Measurements from ENCODE around the gene TINAGL1. TPM values are rescaled to one million over a fixed set of nuclear protein-coding genes. Genes with fewer than 3 reads are reported as not detected.
A peak's percentile ranks its signal among the peaks of the same experiment; 100 is the strongest.

Gene TINAGL1
- total and polyA plus RNA-seq, 10 of the 15 experiments (the other 5 are each of a cell fraction or from before 2014, with no cell fraction given) = 0.20 to 0.49 (median 0.23) TPM; not detected in 7

DNA sequence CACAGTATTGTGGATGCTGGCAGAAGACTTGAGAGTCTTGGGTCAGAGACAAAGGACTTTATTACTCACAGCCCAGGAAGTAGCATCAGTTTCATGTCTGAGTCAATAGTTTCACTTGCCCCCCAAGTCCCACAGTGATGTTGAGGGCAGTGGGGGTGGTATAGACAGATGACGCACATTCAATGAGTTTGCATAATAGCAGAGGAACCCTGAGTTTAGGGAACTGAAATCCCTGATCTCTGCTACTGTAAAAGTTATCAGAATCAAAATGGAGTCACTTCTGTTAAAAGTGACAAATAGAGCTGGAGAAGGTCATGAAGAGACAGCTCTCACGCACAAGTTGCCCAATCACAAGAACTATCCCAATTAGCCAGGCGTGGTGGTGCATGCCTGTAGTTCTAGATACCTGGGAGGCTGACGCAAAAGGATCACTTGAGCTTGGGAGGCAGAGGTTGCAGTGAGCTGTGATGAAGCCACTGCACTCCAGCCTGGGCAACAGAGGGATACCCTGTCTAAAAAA, 29.7 kb downstream of the TINAGL1 start (continued):
- TF ChIP-seq SRF (IDR thresholded peaks at IDR 0.05; ENCODE audit: low read depth in 2 of 2, low read length in 2 of 2) = 0 out of 4 replicates have a peak, but pooled peaks of 1 of the 2 experiments have one; percentile 15
- peak; percentile 91 for TF ChIP-seq EED (IDR thresholded peaks at IDR 0.05; ENCODE audit: low read depth)
- 0 out of 2 replicates have a peak, but pooled peaks have one; percentile 35 for TF ChIP-seq CBFB (IDR thresholded peaks at IDR 0.05; ENCODE audit: low read depth)
- peak; percentile 96 for TF ChIP-seq CREM (IDR thresholded peaks at IDR 0.05; ENCODE audit: low read depth)
- peak; percentile 57; the same call in 1 of the 2 replicates for TF ChIP-seq TCF3 (IDR thresholded peaks at IDR 0.05; ENCODE audit: borderline replicate concordance, insufficient read depth, low read depth, low read length)
- TF ChIP-seq RBBP5 (conservative IDR thresholded peaks at IDR 0.05) = no peak
- TF ChIP-seq, protein P1, sequence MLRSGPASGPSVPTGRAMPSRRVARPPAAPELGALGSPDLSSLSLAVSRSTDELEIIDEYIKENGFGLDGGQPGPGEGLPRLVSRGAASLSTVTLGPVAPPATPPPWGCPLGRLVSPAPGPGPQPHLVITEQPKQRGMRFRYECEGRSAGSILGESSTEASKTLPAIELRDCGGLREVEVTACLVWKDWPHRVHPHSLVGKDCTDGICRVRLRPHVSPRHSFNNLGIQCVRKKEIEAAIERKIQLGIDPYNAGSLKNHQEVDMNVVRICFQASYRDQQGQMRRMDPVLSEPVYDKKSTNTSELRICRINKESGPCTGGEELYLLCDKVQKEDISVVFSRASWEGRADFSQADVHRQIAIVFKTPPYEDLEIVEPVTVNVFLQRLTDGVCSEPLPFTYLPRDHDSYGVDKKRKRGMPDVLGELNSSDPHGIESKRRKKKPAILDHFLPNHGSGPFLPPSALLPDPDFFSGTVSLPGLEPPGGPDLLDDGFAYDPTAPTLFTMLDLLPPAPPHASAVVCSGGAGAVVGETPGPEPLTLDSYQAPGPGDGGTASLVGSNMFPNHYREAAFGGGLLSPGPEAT (IDR thresholded peaks at IDR 0.05; ENCODE audit: low read depth) = peak; percentile 83; the same call in 1 of the 2 replicates
- no peak for TF ChIP-seq CBX3 (IDR thresholded peaks at IDR 0.05; ENCODE audit: borderline replicate concordance, low read depth)
- TF ChIP-seq CEBPB (IDR thresholded peaks at IDR 0.05; ENCODE audit: borderline replicate concordance in 1 of 2, low read depth in 2 of 2, low read length in 2 of 2) = peak in 1 of 2 experiments; percentile 78; a peak in 1 of 4 replicates
- TF ChIP-seq MEF2A (IDR thresholded peaks at IDR 0.05; ENCODE audit: insufficient read depth, low read depth, low read length) = peak; percentile 60; the same call in 1 of the 2 replicates
- TF ChIP-seq, protein P2, sequence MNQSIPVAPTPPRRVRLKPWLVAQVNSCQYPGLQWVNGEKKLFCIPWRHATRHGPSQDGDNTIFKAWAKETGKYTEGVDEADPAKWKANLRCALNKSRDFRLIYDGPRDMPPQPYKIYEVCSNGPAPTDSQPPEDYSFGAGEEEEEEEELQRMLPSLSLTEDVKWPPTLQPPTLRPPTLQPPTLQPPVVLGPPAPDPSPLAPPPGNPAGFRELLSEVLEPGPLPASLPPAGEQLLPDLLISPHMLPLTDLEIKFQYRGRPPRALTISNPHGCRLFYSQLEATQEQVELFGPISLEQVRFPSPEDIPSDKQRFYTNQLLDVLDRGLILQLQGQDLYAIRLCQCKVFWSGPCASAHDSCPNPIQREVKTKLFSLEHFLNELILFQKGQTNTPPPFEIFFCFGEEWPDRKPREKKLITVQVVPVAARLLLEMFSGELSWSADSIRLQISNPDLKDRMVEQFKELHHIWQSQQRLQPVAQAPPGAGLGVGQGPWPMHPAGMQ (IDR thresholded peaks at IDR 0.05; ENCODE audit: borderline replicate concordance) = no peak
- TF ChIP-seq HCFC1 (IDR thresholded peaks at IDR 0.05; ENCODE audit: low read length) = no peak
- TF ChIP-seq MEF2B (IDR thresholded peaks at IDR 0.05; ENCODE audit: partially characterized antibody, poor library complexity, severe bottlenecking) = peak; percentile 72

All from GM12878 (cell line).